GM10248 (cell line): ENCODE results near the gene KRT82.

Source experiments
- CTCF ChIA-PET: fragments of 300-600 bp; sonication (Branson Sonifier 250); formaldehyde crosslinking; extraction: SDS; loops from one replicate; lab custom pipeline; 2021; ENCODE audit warnings: antibody characterized with exemption; lab: Yijun Ruan, JAX
- POLR2A ChIA-PET: fragments of 350-650 bp; sonication (Branson Sonifier 250); formaldehyde crosslinking; extraction: SDS; loops from one replicate; lab custom pipeline; 2020; ENCODE audit warnings: antibody characterized with exemption; lab: Yijun Ruan, JAX
- DNase-seq: peaks from one replicate; pipeline ENCODE4 v3.0.0; 2012; ENCODE audit errors: extremely low spot score
- TF ChIP-seq, protein P1 (sequence below): IDR thresholded peaks from 2 replicates; pipeline ENCODE4 v1.5.1; 2012; ENCODE audit warnings: mild to moderate bottlenecking, low read depth; ENCODE audit errors: extremely low read depth, missing control alignments, control extremely low read depth

The KRT82 gene

DNA sequence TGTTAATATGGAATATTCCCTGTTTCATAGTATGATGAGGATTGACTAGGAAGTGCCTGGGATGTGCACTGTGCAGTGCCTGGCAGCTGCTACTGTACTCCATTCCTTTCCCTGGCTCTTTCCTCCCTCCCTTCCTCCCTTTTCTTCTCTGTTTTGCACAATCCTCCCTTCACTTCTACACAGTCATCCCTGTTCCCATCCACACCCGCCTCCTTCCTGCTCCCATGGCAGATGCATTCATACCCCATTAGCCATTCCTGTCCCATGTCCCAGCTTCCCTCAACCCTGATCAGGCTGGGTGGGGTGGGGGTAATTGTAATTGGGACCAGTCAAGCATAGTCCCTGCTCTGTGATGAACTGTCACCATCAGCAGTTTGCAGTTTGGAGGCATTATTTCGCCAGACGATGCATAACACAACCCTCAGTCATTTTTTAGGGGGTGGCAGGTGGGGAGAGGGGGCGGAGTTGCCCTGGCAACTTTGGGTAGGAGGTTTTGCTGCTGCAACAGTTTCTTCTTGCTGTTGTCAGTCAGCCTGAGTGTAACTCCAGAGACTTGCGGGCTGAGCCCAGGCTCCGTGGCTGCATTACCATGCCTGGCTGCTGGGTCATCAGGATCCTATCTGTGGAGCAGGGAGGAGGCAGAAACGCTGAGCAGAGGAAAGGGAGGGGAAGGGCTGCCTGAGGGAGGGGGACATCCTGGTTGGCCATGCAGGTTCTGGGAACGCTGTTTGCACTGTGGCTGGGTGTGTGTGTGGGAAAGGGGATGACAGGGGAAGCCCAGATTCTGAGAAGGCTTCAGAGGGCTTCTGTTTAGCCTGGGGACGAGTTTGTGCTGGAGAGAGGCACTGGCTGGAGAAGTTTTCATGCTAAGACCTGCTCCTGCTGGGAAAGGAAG lies 16.6 kb downstream of the KRT82 start:
- CTCF ChIA-PET: no interaction called here
- POLR2A ChIA-PET: no interaction called here
- TF ChIP-seq, protein P1, sequence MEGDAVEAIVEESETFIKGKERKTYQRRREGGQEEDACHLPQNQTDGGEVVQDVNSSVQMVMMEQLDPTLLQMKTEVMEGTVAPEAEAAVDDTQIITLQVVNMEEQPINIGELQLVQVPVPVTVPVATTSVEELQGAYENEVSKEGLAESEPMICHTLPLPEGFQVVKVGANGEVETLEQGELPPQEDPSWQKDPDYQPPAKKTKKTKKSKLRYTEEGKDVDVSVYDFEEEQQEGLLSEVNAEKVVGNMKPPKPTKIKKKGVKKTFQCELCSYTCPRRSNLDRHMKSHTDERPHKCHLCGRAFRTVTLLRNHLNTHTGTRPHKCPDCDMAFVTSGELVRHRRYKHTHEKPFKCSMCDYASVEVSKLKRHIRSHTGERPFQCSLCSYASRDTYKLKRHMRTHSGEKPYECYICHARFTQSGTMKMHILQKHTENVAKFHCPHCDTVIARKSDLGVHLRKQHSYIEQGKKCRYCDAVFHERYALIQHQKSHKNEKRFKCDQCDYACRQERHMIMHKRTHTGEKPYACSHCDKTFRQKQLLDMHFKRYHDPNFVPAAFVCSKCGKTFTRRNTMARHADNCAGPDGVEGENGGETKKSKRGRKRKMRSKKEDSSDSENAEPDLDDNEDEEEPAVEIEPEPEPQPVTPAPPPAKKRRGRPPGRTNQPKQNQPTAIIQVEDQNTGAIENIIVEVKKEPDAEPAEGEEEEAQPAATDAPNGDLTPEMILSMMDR: no peak
- DNase-seq: no peak

DNA sequence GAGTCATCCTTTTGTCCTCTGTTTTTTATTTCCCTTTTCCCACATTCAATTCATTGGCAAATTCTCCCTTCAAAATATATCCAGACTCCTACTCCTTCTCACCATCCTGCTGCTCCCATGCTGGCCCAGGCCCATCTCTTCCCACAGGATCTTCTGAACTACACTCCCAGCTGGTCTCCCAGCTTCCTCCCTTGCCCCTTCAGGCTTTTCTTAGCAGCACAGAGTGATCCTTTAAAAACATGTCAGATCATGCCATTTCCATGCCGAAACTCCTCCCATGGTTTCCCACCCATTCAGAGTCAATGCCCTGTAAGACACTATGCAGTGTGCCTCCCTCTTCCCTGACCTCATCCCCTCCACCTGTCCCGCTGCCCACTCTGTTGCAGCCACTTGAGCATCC lies 18.3 kb downstream of the KRT82 start:
- POLR2A ChIA-PET: no interaction called here
- CTCF ChIA-PET: interaction anchor here (1.0 kb wide), 1 partner anchor 11 kb away, joined by 3 read pairs; no protein-coding TSS in a partner anchor
- no peak for DNase-seq
- TF ChIP-seq, protein P1: no peak

DNA sequence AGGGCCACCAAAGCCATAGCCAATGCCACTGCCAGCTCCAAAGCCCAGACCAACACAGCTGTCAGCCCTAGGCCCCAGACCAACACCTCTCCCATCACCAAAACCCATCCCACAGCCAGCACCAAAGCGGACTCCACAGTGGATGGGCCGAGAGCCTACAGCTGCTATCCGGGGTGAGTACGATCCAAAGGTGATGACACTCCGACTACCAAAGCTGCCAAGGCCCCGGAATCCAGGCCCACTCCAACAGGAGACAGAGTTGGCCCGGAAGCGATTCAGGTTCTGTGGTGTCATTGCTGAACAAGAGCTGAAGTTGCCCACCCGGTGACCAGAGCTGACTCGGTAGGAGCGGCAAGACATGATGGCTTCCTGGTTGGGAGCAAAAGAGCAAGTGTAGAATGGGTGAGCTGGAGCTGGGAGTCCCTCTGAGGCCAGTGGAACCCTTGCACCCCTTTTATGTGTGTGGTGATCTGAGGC lies 20.9 kb downstream of the KRT82 start, which contains the start of gene KRT84:
Gene KRT84, minus strand, starts transcription at position 427 of the 477 bp plus-strand sequence. Its CDS starts 67 bp downstream, at position 360.
- no peak for DNase-seq
- ChIA-PET POLR2A (no interaction called here), CTCF (interaction anchor here (1.1 to 1.5 kb wide), 3 partner anchors 12 to 494 kb away, joined by 3 to 9 read pairs (median 3); partner anchors contain the start of gene KRT85)
- TF ChIP-seq, protein P1: no peak

DNA sequence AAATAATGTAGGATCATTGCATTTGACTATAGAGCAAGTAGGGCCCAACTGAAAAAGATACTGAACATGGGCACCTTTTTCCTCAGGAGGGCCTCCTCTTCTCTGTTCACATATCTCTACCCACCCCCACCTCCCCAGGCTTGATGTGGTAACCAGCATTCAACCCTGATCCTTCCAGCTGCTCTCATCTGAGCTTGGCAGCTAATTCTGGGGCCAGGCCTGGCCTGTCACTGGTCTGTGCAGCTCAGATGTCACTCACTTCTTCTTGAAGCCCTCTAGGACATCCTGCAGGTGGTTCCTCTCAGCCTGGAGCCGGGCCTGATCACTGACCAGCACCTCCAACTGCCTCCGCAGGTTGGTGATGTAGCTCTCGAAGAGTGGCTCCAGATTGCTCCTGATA lies 22.8 kb downstream of the KRT82 start:
- TF ChIP-seq, protein P1: no peak
- POLR2A ChIA-PET: no interaction called here
- CTCF ChIA-PET: interaction anchor here (0.8 to 1.5 kb wide), 3 partner anchors 9 to 488 kb away, joined by 3 to 6 read pairs (median 5); no protein-coding TSS in a partner anchor
- no peak for DNase-seq

DNA sequence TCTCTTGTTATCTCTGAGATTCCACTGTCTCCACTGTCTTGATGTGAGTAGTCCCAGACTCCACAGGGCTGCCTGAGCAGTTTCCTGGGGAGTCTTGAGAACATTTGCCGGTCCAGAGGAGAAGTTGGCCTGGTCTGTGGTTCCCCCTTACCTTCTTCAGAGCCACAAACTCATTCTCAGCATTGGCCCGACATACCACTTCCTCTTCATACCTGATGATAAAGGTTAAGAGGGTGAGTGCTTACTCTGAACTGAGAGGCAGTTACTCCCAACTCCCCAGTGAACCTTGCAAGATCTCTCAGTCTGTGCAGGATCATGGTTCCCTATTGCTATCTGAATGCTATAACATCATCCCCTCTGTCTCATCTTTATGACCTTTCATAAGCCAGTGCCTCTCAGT lies 23.3 kb downstream of the KRT82 start:
- POLR2A ChIA-PET: no interaction called here
- DNase-seq: no peak
- CTCF ChIA-PET: interaction anchor here (0.8 to 1.5 kb wide), 3 partner anchors 9 to 55 kb away, joined by 3 to 6 read pairs (median 5); no protein-coding TSS in a partner anchor
- TF ChIP-seq, protein P1: no peak

DNA sequence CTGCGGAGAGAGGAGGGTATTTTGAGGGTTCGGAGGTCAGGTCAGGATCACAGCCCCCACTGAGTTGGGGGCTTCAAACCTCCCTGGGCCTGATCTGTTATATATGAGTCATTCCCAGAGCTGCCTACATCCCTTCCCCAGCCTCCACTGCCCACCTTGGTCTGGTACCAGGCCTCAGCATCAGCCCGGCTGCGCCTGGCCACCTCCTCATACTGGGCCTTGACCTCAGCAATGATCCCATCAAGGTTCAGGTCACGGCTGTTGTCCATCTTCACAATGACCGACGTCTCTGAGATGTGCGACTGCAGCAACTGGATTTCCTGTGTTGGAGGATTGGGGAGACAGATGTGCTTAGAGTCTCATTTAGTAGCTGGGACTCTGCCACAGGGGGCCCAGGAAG lies 24.9 kb downstream of the KRT82 start:
- POLR2A ChIA-PET: no interaction called here
- no peak for DNase-seq
- CTCF ChIA-PET: interaction anchor here (0.8 to 1.5 kb wide), 4 partner anchors 9 to 20 kb away, joined by 3 to 4 read pairs (median 3); no protein-coding TSS in a partner anchor
- TF ChIP-seq, protein P1: no peak
